Esophagus muscularis mucosa (tissue), 4 donors: ENCODE results near the gene TPSD1. TPM values are rescaled to one million over a fixed set of nuclear protein-coding genes. Genes with fewer than 3 reads are reported as not detected.

ENCODE experiments used
- DNase-seq: peaks from one replicate; pipeline ENCODE4 v3.0.0-alpha.2; 2017; ENCODE audit errors: extremely low spot score
- H3K27ac ChIP-seq, 4 donors: fragments of 200-600 bp; sonication (generic); replicated peaks in 1 of 4; 1 replicate in 3 of 4; 2 replicates in 1 of 4; pipeline ENCODE4 v1.5.1; 2016 to 2019; ENCODE audit warnings: mild to moderate bottlenecking in 1 of 4
- H3K27me3 ChIP-seq, 4 donors: fragments of 200-600 bp; sonication (generic); one replicate each; pipeline versions ENCODE4 v1.5.1 to v1.6.0; 2016 to 2019
- H3K36me3 ChIP-seq, 4 donors: fragments of 200-600 bp; sonication (generic); one replicate each; pipeline ENCODE4 v1.5.1; 2016 to 2019
- H3K4me1 ChIP-seq, 4 donors: fragments of 200-600 bp; sonication (generic); one replicate each; pipeline ENCODE4 v1.5.1; 2016 to 2019
- H3K4me3 ChIP-seq, 4 donors: fragments of 200-600 bp; sonication (generic); 1 replicate in 2 of 4; 2 replicates in 2 of 4; pipeline ENCODE4 v1.5.1; 2016 to 2019; ENCODE audit warnings: mild to moderate bottlenecking in 4 of 4, moderate library complexity in 1 of 4
- H3K9me3 ChIP-seq, 4 donors: fragments of 200-600 bp; sonication (generic); 1 replicate in 3 of 4; 2 replicates in 1 of 4; pipeline ENCODE4 v1.5.1; 2016 to 2019
- CTCF ChIP-seq, 3 experiments: fragments of 200-600 bp in 2 of 3; fragments of 450-650 bp in 1 of 3; sonication (generic) in 2 of 3; IDR thresholded peaks; one replicate each; pipeline ENCODE4 v1.5.1; 2017 to 2019; ENCODE audit warnings: antibody characterized with exemption in 3 of 3, mild to moderate bottlenecking in 2 of 3, moderate library complexity in 1 of 3
- EP300 ChIP-seq: sonication (generic); formaldehyde crosslinking; IDR thresholded peaks from one replicate; pipeline ENCODE4 v1.6.1; 2017; ENCODE audit warnings: antibody characterized with exemption
- POLR2A ChIP-seq: fragments of 450-650 bp; IDR thresholded peaks from one replicate; pipeline ENCODE4 v1.6.1; 2017; ENCODE audit warnings: antibody characterized with exemption, moderate library complexity, mild to moderate bottlenecking, low read depth
- POLR2AphosphoS5 ChIP-seq, 2 donors: sonication (generic); formaldehyde crosslinking; IDR thresholded peaks; one replicate each; pipeline ENCODE4 v1.6.1; 2017; ENCODE audit warnings: antibody characterized with exemption in 2 of 2
- WGBS: methylation state at CpG from one replicate; pipeline ENCODE4 v1.1.5; 2018; 5-methylcytosine and 5-hydroxymethylcytosine counted together
- intact Hi-C: fragments of 100-400 bp; cut with DNase I; formaldehyde crosslinking; loops from one replicate; pipeline ENCODE4 v1.15.1; 2023
- total RNA-seq, 4 donors: library from RNA; depleted of rRNA; stranded (reverse); fragments of >200 nt; gene quantifications; one replicate each; pipeline versions ENCODE4 v1.1.0 to v1.2.1, GENCODE V29; 2016

Gene TPSD1
- total RNA-seq, 4 donors from 2014 or later: 1.7 to 5.3 (median 2.2) TPM

GRCh38 chr16:1220098-1220728 is 35.7 kb upstream of the TPSD1 start:
- no peaks in the 10 kb centered on the region for H3K27me3 ChIP-seq
- no peak overlapping the region for H3K4me3 ChIP-seq
- no peak for DNase-seq
- intact Hi-C loops: no loop called here
- no peaks in the 10 kb centered on the region for H3K9me3 ChIP-seq
- TF ChIP-seq CTCF (IDR thresholded peaks at IDR 0.05) (no peak), POLR2A (no peak), POLR2AphosphoS5 (IDR thresholded peaks at IDR 0.05) (no peak), EP300 (no peak)
- peaks cover 0 to 74% (median 58%) of the 10 kb centered on the region in 4 donors for H3K36me3 ChIP-seq
- H3K4me1 ChIP-seq: peaks cover 0 to 16% (median 10%) of the 10 kb centered on the region in 4 donors
- 89% methylated on average over 9 of the region's 55 CpGs for WGBS
- H3K27ac ChIP-seq: peak overlapping the region in 1 of 4 donors; percentile 20

GRCh38 chr16:1220841-1221627 is 34.8 kb upstream of the TPSD1 start:
- Histone ChIP-seq H3K36me3 (peaks cover 0 to 66% (median 50%) of the 10 kb centered on the region in 4 donors), H3K27ac (peak overlapping the region; percentile 11 to 39 (median 23))

GRCh38 chr16:1221628-1222552 is 34.0 kb upstream of the TPSD1 start:
- intact Hi-C loops: no loop called here
- peak overlapping the region in 3 of 4 donors; percentile 14 to 39 (median 31) for H3K27ac ChIP-seq
- H3K27me3 ChIP-seq: no peaks in the 10 kb centered on the region
- peaks cover 0 to 57% (median 43%) of the 10 kb centered on the region in 4 donors for H3K36me3 ChIP-seq
- no peaks in the 10 kb centered on the region for H3K9me3 ChIP-seq
- 67% methylated on average over 33 of the region's 40 CpGs for WGBS
- DNase-seq: no peak
- H3K4me3 ChIP-seq: no peak overlapping the region
- TF ChIP-seq EP300 (no peak), POLR2AphosphoS5 (IDR thresholded peaks at IDR 0.05) (peak in 1 of 2 donors; percentile 18)
- H3K4me1 ChIP-seq: peaks cover 0 to 30% (median 25%) of the 10 kb centered on the region in 4 donors

More at GRCh38 chr16:1220841-1221627, 34.8 kb upstream of the TPSD1 start:
- no peaks in the 10 kb centered on the region for H3K27me3 ChIP-seq
- TF ChIP-seq CTCF (IDR thresholded peaks at IDR 0.05): no peak
- TF ChIP-seq POLR2AphosphoS5 (IDR thresholded peaks at IDR 0.05): peak in 1 of 2 donors; percentile 18
- WGBS: 78% methylated on average over 30 of the region's 48 CpGs
- peaks cover 0 to 24% (median 18%) of the 10 kb centered on the region in 4 donors for H3K4me1 ChIP-seq
- H3K9me3 ChIP-seq: no peaks in the 10 kb centered on the region
- H3K4me3 ChIP-seq: no peak overlapping the region
- intact Hi-C loops: no loop called here
- DNase-seq: no peak

GRCh38 chr16:1222553-1223354 is 33.1 kb upstream of the TPSD1 start:
- WGBS: 61% methylated on average over 7 of the region's 25 CpGs

More at GRCh38 chr16:1222553-1223354, 33.1 kb upstream of the TPSD1 start:
- Histone ChIP-seq H3K4me3 (no peak overlapping the region), H3K9me3 (no peaks in the 10 kb centered on the region), H3K4me1 (peaks cover 0 to 33% (median 29%) of the 10 kb centered on the region in 4 donors), H3K36me3 (peaks cover 0 to 48% (median 34%) of the 10 kb centered on the region in 4 donors), H3K27me3 (no peaks in the 10 kb centered on the region), H3K27ac (peak overlapping the region in 2 of 4 donors; percentile 14 to 30)
- no peak for DNase-seq
- intact Hi-C loops: no loop called here
- TF ChIP-seq EP300: no peak
- no peak for TF ChIP-seq POLR2A
- no peak for TF ChIP-seq POLR2AphosphoS5 (IDR thresholded peaks at IDR 0.05)
- TF ChIP-seq CTCF (IDR thresholded peaks at IDR 0.05): no peak
